ENCODE measurements around the gene ANKS1A.
"Not testable (repeated sequence)": the region's sequence is repeated elsewhere in the genome, so short reads cannot be mapped to it uniquely, and the experiment has no call there.

The ANKS1A gene

DNA sequence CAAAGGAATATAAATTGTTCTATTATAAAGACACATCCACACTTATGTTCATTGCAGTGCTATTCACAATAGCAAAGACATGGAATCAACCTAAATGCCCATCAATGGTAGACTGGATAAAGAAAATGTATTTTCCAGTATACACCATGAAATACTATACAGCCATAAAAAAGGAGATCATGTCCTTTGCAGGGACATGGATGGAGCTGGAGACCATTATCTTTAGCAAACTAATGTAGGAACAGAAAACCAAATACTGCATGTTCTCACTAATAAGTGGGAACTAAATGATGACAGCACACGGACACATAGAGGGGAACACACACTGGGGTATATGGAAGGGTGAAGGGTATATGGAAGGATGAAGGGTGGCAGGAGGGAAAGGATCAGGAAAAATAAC, 5.0 kb upstream of the ANKS1A start:
- not testable (repeated sequence) for DNase-seq (ENCODE audit: low read depth in 2 of 2)

DNA sequence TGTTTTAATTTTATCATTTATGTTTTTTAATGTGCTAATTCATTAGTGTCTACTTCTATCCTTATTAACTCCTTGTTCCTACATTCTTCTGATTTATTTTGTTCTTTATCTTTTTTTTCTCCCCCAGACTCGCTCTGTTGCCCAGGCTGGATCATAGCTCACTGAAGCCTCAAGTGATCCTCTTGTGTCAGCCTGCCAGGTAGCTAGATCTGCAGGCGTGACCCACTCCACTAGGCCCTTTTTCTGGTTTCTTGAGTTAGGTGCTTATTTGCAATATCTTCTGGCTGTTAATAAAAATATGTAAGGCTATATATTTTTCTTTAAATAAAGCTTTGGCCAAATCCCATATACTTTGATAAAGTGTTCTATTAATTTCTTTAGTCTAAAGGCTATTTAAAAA, 4.1 kb upstream of the ANKS1A start:
- DNase-seq (ENCODE audit: low read depth in 2 of 2) = no peak

DNA sequence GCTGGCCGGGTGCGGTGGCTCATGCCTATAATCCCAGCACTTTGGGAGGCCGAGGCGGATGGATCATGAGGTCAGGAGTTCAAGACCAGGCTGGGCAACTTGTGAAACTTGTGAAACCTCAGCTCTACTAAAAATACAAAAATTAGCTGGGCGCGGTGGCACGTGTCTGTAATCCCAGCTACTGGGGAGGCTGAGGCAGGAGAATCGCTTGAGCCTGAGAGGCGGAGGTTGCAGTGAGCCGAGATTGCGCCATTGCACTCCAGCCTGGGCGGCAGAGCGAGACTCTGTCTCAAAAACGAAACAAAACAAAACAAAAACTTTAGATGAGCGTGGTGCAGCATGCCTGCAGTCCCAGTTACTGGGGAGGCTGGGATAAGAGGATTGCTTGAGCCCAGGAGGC, 3.2 kb upstream of the ANKS1A start:
- DNase-seq (ENCODE audit: low read depth in 2 of 2) = not testable (repeated sequence)

DNA sequence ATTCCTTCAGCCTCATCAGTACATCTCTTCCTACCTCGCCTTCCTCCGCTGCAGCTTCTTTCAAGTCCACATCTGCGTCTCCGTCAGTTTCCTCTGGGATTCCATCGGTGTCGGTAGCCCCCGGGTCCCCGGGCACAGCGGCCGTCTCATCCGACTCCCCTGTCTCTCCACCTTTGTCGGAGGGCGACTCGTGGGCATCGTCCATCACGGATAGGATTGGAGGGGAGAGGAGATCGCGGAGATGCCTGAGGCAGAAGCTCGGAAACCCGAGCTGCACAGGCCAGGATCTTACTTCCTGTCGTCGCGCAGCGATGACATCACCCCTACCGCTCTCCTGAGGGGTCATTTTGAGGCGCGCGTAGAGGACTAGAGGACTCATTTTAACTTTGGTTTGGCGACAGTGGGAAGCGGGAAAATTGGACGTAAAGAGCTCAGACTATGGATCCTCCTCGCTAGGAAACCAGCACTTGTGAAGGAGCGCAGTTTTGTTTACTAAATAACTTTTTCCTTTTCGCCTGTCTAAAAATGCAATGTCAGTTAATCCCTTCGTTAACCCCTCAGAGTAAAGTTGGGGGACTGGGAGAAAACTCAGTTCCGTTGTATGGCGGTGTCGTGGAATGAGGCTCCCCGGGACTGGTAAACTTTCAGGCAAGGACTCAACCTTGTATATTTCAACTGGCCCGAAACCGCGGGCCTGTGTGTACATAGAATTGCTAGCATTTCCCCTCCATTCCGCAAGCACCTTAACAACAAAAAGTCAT, 1.1 kb upstream of the ANKS1A start, which contains the start of gene TAF11:
Gene TAF11 (minus strand): TSS at position 290 of the 761 bp plus-strand sequence. CDS start 85 bp downstream, at position 205.
- DNase-seq (ENCODE audit: low read depth in 2 of 2) = peak; percentile 73 to 87

DNA sequence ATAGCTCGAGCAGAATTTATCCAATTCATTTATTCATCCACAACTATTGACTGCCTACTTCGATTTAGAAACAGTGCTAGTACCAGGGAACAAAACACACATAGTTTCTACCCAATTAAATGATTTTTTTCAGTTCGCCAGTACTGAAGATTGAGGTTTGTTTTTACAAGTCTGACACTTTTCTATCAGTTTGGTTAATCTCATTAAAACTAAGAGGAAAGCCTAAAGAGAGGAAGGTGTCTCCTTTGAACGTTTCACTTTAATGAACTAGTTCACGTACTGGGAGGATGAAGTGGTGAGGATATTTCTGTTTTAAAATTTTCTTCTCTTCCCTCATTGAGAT, 570 bp upstream of the ANKS1A start:
- DNase-seq (ENCODE audit: low read depth in 2 of 2) = no peak

DNA sequence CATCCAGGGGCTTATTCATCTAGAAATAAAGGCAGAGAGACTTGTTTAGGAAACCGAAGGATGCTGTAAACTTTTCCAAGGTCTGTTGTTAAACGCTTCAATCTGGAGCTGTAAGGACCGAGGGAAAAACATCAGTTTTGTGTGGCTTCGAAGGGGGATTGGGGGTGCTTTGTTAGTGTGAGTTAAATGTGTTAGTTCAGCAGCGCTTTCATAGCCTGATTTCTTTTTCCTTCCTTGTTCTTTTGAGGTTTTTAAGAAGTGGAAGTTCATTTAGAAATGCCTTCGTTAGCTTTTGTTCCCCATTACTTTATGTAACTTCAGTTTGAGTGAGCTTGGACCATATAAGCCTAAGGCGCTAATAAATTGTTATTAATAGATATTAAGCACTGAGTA, 1.5 kb downstream of the ANKS1A start:
- DNase-seq (ENCODE audit: low read depth in 2 of 2) = no peak

DNA sequence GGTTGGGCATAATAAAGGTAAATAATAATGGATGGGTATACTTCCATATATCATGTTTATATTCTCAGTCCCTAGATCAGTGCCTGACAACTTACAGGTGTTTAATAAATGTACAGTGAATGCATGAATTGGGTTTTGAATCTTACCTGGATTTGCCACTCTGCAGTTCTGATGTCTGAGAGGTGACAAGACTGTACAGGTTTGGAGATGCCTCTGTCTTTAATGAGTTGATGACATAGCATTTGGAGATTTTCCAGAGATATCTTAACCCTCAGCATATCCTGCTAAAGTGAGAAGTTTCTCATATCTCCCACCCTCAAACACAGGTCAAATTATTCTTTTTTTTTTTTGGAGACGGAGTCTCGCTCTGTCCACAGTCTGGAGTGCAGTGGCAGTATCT, 2.2 kb downstream of the ANKS1A start:
- DNase-seq (ENCODE audit: low read depth in 2 of 2) = no peak

DNA sequence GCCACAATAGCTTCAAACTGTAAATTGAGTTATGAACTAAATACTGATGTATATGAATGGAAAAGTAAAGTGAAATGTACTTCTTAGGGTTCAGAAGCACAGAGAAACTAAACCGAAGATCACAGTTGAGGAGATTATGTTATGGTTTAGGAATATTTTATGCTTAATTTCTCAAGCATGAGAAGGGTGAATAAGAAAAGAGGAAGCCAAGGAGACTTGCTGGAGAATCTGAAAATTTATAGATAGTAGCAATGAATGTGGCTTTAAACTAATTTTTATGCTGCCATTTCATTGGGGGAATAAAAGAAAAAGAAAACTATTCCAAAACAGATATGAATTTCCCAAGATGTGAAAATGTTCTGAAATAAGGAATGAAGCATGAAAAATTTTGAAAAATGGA, 5.6 kb downstream of the ANKS1A start:
- DNase-seq (ENCODE audit: low read depth in 2 of 2) = no peak

DNA sequence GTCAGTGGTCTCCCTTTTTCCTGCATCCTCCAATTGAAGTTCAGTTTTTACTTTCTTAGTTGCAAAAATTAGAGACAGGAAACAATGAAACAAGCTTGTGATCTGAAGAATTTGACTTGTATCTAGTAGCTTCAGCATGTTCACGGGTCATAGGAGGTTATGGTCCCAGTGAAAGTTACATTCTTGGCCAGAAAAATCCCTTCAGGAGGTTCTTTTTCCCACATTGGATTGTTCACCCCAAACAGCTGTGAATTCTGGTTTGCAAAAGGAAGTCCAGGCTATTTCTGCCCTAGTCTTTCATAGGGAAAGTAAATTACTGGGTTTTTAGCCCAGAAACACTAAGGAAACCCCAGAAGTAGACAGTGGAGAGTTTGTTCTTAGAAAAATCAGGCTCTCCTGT, 8.1 kb downstream of the ANKS1A start:
- DNase-seq (ENCODE audit: low read depth in 2 of 2) = no peak

DNA sequence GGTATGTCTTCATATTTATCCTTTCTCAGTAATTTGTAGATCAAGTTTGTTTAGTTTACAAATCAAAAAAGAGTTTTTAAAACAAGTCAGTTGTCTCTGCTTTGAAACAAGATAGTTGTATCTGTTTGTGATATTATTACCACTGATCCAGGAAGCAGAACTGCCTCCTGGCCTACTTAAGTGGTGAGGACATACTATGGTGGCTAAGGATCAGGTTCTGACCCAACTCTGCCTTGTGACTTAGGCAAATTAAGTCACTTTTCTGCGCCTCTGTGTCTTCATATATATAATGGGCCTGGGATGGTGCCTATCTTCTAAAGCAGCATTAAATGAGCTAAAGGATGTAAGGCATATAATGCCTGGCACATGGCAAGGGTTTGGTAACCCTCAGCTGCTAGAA, 8.7 kb downstream of the ANKS1A start:
- no peak for DNase-seq (ENCODE audit: low read depth in 2 of 2)

DNA sequence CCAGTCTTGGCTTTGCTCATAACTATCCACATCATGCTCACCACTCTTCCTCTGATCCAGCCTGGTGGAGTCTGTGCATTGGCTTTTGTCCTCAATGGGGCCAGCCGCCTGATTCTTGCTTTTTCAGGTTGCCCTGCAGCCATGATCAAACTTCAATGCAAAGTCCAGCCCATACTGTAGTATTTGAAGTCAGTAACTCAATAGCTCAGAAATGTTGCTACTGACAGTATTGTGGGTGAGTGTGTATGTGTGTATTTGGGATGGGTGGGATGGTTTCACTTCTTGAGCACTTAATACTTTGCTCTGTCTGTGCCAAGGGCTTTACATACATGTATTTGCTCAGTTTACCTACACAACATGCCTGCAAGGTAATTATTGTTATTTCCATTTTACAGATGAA, 10.7 kb downstream of the ANKS1A start:
- DNase-seq (ENCODE audit: low read depth in 2 of 2) = not testable (repeated sequence)

DNA sequence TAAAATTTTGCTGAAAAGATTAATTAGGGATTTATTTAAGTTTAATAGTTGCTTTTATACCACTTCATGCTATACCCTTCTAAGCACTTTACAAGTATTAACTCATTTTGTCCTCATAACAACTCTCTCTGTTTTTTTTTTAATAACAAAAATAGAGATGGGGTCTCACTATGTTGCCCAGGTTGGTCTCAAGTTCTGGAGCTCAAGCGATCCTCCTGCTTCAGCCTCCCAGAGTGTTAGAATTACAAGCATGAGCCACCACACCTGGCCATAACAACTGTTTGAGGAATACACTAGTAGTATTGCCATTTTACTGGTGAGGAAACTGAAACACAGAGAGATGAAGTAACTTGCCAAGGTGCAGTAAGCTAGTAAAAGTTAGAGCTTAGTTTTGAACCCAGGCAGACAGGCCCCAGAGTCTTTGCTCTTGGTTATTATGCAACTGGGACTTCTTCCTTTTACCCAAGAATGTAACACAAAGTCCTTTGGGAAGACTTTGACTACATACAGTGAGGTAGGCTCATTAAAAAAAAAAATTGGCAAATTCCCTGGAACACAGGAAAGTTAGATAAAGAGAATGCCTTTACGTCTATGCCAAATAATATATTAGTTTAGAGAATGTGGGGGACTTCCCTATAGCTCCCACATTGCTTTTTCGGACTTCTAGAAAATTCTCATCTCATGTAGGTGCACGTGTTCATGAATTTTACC, 11.4 kb downstream of the ANKS1A start:
- no peak for DNase-seq (ENCODE audit: low read depth in 2 of 2)

DNA sequence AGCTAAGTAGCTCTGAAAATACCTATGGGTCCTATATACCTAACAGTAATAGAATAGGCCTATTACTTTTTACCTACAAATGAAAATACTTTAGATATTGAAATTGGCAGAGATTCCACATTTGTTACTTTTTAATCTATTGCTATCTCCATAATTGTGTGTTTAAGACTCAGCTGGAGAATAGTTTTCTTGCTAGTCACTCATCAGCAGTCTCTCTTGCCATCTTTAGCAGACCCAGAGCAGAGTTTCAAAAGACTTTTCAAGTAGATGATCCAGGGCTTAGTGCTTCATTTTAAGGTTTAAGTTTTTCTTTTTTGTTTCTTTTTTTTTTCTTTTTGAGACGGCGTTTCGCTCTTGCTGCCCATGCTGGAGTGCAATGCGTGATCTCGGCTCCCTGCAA, 12.9 kb downstream of the ANKS1A start:
- DNase-seq (ENCODE audit: low read depth in 2 of 2) = no peak

DNA sequence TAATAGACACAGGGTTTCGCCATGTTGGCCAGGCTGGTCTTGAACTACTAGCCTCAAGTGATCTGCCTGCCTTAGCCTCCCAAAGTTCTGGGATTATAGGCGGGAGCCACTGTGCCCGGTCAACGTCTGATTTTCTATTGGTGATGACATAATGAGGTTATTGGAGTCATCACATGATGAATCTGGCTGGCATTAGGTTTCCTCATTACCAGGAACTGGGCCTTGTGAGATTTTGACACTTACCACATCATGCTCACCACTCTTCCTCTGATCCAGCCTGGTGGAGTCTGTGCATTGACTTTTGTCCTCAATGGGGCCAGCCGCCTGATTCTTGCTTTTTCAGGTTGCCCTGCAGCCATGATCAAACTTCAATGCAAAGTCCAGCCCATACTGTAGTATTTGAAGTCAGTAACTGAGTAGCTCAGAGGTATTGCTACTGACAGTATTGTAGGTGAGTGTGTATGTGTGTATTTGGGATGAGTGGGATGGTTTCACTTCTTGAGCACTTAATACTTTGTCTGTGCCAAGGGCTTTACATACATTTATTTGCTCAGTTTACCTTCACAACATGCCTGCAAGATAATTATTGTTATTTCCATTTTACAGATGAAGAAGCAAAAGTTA, 16.0 kb downstream of the ANKS1A start:
- no peak for DNase-seq (ENCODE audit: low read depth in 2 of 2)

DNA sequence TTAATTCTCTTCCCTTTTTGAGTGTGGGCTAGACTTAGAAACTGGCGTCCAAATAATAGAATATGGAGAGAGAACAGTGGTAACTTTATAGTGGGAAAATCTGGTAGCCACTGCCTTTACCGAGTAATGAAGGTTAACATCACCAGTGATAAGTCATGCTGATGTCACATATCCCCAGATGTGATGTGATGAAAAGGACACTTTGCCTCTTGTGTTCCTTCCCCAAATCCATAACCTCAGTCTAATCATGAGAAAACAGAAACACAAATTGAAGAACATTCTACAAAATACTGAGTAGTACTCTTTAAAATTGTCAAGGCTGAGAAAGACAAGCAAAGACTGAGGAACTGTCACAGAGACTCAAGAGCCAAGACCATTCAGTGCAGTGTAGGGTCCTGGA, 17.8 kb downstream of the ANKS1A start:
- no peak for DNase-seq (ENCODE audit: low read depth in 2 of 2)

DNA sequence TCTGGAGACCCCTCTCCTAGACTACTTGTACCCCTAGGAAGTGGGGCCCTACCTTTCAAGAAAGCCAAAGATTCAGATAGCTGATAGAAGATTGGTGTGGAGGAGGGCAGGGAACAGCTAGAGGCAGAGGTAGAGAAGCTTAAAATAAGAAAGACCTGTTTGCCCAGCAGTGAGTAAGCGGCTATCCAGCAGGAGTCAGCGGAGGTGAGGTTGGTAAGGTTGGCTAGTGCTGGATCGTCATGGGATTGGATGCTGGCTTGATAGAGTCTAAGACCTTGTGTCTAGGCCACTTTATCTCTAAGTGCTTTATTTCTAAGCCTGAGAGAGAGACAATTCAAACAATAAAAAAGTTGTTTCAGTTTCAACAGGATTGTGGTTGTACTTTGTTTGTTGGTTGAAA, 19.1 kb downstream of the ANKS1A start:
- DNase-seq (ENCODE audit: low read depth in 2 of 2) = no peak

DNA sequence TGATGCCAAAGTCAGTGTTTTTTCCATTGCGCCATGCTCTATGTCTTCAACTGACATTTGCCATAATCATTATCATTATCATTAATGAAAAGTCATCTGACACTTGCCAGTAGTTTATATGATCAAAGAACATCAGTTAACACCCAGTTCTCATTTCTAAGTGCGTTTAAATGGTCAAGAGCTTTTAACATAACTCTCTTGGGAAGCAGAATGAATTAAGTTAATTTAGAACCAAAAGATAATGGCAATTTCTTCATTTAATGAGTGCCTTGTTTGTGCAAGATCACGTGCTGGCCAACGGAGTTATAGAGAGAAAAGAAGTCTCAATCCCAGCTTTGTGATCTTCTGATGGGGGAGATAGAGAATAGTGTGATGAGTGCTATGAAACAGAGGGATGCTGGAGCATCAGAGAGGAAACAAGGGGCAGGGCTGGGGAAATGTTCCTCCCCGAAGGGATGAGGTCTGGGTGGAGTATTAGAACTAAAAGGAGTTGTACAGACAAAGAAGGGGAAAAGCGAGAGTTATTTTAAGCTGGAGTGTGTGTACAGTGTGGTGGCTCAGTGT, 20.3 kb downstream of the ANKS1A start:
- DNase-seq (ENCODE audit: low read depth in 2 of 2) = no peak

DNA sequence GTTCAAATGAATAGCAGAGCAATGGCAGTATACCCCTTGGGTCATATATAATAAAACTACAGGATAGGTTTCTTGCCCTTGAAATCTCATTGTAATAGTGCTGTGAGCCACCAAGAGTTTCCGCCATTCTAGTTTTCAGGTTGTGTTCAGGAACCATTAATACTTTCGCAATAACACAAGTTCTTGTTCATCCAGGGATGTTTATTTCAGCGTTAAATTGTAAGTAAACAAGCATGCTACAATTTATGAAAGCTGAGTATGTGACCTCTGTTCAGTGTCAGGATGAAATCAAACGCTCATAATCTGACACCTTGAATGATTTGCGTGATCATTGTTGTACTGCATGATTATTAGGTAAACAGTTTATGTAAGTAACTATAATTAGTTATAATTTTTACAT, 22.8 kb downstream of the ANKS1A start:
- no peak for DNase-seq (ENCODE audit: low read depth in 2 of 2)

DNA sequence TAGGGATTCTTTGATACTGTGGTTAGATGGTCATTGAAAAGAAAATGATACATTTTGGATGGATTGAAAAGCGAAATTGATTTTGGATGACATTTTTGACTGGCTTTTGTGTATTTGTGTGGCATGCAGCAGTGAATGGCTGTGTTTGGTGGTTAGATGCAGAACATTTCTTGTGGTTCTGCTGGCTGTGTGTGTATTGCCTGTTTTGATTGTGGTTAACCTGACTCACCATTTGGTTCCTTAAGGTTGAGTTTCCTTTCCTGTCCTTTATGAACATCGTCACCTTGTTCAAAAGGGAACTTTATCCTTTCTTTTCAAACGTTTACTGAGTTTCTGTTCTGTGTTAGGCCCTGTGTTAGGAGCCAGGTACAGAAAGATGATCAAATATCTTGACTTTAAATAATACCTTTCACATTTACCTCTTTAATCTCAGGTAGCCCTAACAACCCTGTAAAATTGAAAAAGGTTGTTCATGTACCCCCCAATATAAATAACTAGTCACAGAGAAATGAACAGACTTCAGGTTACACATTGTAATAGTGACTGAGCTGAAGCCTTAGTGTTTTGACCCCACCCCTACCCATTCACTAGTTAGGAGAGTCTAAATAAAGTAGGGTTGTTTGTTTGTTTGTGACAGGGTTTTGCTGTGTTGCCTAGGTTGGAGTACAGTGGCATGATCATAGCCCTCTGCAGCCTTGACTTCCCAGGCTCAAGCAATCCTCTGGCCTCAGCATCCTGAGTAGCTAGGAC, 23.8 kb downstream of the ANKS1A start:
- DNase-seq (ENCODE audit: low read depth in 2 of 2) = no peak

DNA sequence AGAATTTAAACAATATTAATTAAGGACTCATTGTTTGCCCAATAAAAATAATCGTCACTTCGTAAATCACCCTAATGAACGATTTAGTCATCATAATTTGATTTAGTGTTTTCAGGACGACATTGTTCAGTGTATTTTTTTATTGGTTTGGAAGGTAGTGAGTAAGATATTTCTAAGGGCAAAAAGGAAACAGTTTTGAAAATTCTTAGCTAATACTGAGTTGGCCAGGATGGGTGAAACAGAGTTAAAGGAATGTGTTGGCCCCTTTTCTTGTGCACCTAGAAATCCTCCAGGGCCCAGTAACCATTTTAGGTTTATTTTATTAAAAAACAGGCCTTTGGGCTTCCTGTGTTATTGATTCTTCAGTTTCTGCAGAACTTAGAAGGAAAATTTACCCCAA, 25.3 kb downstream of the ANKS1A start:
- no peak for DNase-seq (ENCODE audit: low read depth in 2 of 2)

DNA sequence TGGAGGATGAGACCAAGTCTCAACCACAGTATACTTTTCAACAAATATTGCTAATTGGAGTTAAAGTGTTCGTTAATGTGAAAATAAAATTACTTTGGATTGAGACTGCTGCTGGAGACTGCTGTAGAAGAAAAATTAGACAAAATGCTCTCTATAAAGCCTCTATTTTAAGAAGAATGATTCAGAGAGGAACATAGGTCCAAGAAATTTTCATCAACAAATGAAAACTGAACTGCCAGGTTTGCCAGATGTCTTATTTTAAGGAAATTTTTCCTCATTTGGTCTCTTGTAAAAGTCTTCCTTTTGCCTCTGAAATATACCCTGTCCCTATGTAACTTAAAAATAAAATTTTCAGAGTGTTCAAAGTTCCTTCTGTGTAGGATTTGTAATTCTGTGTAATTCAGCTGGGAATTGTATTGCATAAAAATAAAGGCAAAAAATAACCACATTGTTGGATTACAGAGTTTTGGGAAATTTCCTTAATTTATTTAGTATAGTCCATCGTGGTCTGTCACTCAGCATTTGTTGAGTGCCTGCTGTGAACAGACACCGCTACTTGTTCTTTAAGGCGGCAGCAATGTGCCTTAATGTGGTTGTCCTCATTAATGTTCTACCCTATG, 27.4 kb downstream of the ANKS1A start:
- DNase-seq (ENCODE audit: low read depth in 2 of 2) = no peak

Measured in stimulated activated CD8-positive, alpha-beta memory T cell treated with anti-CD3 and anti-CD28 coated beads, Interleukin-2, amount 100 ng/mL, for 48 hours (primary cell).